Activated naive CD8-positive, alpha-beta T cell treated with anti-CD3 and anti-CD28 coated beads, Interleukin-2, amount 10 ng/mL, durations not matched to agents 7 days and 5 days (primary cell): Measurements from ENCODE around the gene CCNF. TPM values are rescaled to one million over a fixed set of nuclear protein-coding genes. Genes with fewer than 3 reads are reported as not detected.
"Not testable (repeated sequence)": the region's sequence is repeated elsewhere in the genome, so short reads cannot be mapped to it uniquely, and the experiment has no call there.

Source experiments
- ATAC-seq: fragments of 150-1000 bp; cut with Tn5 transposase; one replicate; pipeline ENCODE4 v1.10.0; 2021; ENCODE audit warnings: low read depth, moderate library complexity
- POLR2A ChIA-PET: fragments of 350-600 bp; sonication (Branson Sonifier 250); formaldehyde crosslinking; loops from one replicate; lab custom pipeline; 2021; ENCODE audit warnings: antibody characterized with exemption; lab: Charles Lee
- DNase-seq: peaks from one replicate; pipeline ENCODE4 v3.0.0; 2021
- H3K27ac Mint-ChIP-seq: one replicate; pipeline ENCODE4 v1.8.0; 2022; ENCODE audit warnings: mild to moderate bottlenecking, mixed read lengths
- H3K27me3 Mint-ChIP-seq: one replicate; pipeline ENCODE4 v1.8.0; 2022; ENCODE audit warnings: mild to moderate bottlenecking, moderate library complexity, mixed read lengths
- H3K36me3 Mint-ChIP-seq: one replicate; pipeline ENCODE4 v1.8.0; 2021; ENCODE audit warnings: mild to moderate bottlenecking, mixed read lengths
- H3K4me1 Mint-ChIP-seq: one replicate; pipeline ENCODE4 v1.8.0; 2021; ENCODE audit warnings: mixed read lengths
- H3K4me3 Mint-ChIP-seq: one replicate; pipeline ENCODE4 v1.8.0; 2022; ENCODE audit warnings: mild to moderate bottlenecking, moderate library complexity, mixed read lengths
- H3K9me3 Mint-ChIP-seq: one replicate; pipeline ENCODE4 v1.8.0; 2021; ENCODE audit warnings: mixed read lengths
- total RNA-seq, 2 experiments: library from RNA; stranded (reverse); gene quantifications; one replicate each; pipeline ENCODE4 v1.2.3, GENCODE V29; 2021

The CCNF gene
- total RNA-seq, 2 experiments from 2014 or later = 67.7 to 70.5 TPM

GRCh38 chr16:2473446-2473926, 44.2 kb downstream of the CCNF start:
- Mint-ChIP-seq H3K4me1 (peaks cover 12% of the 10 kb centered on the region), H3K9me3 (no peaks in the 10 kb centered on the region), H3K27ac (no peak overlapping the region), H3K4me3 (peak overlapping the region; percentile 42), H3K27me3 (peaks cover 32% of the 10 kb centered on the region), H3K36me3 (no peaks in the 10 kb centered on the region)
- ATAC-seq = peak; percentile 1
- DNase-seq = no peak
- POLR2A ChIA-PET = interaction anchor here (1.4 to 1.9 kb wide), 2 partner anchors 14 to 43 kb away, joined by 3 to 14 read pairs; partner anchors contain the start of gene TEDC2

GRCh38 chr16:2473999-2474876, 45.0 kb downstream of the CCNF start:
- H3K27me3 Mint-ChIP-seq = peaks cover 25% of the 10 kb centered on the region
- ATAC-seq (peak; percentile 59), DNase-seq (peak; percentile 76)
- H3K9me3 Mint-ChIP-seq = no peaks in the 10 kb centered on the region
- H3K4me1 Mint-ChIP-seq = peaks cover 11% of the 10 kb centered on the region
- peak overlapping the region; percentile 45 for H3K27ac Mint-ChIP-seq
- H3K4me3 Mint-ChIP-seq = peak overlapping the region; percentile 71
- POLR2A ChIA-PET = interaction anchor here (0.7 to 1.9 kb wide), 9 partner anchors 11 to 692 kb away, joined by 3 to 14 read pairs (median 3); partner anchors contain the start of genes ABCA3, NUBP2, SPSB3 and TEDC2
- no peaks in the 10 kb centered on the region for H3K36me3 Mint-ChIP-seq

DNA sequence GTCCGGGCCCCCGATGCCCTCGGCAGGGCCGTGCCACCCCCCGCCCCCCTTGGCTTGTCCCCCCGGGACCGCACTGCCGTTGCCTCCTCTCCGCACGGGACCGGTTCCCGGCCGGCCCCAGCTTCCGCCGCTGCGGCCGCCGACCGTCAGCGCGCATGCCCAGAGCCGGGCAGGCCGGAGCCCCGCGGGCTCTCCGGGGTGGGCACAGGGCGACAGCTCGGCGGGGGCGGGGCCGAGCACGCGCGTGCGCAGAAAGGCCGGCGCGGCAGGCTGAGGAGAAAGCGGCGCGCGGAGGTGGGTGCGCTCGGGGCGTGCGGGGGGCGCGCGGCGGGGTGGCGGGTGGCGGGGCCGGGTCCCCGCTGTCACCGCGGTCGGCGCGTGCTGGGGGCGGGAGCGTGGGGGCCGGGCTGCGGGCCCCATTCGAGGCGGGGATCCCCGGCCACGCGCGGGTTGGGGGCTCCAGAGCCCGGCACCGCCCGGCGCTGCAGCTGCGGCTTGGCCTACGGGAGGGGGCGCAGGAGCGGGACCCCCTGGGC, 45.7 kb downstream of the CCNF start, which contains the start of gene TBC1D24:
TSS of gene TBC1D24 (plus strand) at position 251 of the 536 bp plus-strand sequence. CDS start 21,022 bp downstream, outside the sequence.
- ATAC-seq = peak; percentile 72
- peak within 1 kb of the TSS; percentile 45 for H3K27ac Mint-ChIP-seq
- peaks cover 18% of the 10 kb centered on the region for H3K27me3 Mint-ChIP-seq
- POLR2A ChIA-PET = interaction anchor here (0.6 to 1.9 kb wide), 10 partner anchors 10 to 692 kb away, joined by 3 to 14 read pairs (median 3); partner anchors contain the start of genes ABCA3, NUBP2, SPSB3 and TEDC2
- peak within 1 kb of the TSS; percentile 71 for H3K4me3 Mint-ChIP-seq
- peaks cover 9% of the 10 kb centered on the region for H3K4me1 Mint-ChIP-seq
- peak; percentile 93 for DNase-seq
- H3K36me3 Mint-ChIP-seq = no peaks in the 10 kb centered on the region
- H3K9me3 Mint-ChIP-seq = no peaks in the 10 kb centered on the region

DNA sequence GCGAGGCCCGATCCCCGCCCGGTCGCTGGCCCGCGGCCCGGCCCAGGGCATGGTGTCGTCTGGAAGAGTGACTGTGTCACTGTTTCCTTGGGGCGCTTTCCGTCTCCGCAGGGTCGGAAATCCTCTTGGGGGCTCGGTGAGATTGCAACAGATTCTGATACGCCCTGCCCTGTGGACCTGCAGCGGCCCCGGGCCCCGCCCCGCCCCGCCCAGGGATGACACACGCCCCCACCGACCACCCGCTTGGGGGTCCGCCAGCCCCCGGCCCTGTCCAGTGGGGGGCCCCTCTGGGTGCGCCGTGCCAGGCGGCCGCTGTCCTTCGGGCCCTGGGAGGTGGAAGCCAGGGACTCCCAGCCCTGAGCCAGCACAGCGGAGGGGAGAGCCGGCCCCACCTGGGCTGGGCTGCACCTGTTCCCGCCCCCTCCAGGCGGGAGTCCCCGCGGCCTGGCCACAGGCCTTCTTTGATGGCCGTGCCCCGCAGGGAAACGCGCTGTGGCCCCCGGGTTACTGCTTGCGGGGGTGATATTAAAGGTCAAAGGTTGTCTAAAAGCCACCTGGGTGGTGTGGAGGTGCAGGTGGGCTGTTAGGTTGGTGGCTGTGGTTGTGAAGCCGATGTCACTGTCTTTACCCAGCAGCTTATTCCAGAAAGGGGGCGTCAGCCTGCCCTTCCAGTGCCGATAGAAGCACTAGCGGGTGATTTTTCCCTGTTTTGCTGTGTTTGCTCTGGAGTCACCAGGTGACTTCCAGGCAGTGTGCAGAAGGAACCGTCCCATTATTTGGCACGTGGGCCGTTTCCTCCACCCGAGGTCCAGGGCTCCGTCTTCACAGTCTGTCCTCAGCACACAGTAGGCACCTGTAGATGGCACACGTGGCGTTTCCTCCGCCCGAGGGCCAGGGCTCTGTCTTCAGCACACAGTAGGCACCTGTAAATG, 46.4 kb downstream of the CCNF start:
- POLR2A ChIA-PET = interaction anchor here (0.6 to 1.9 kb wide), 9 partner anchors 9 to 693 kb away, joined by 3 to 14 read pairs (median 3); partner anchors contain the start of genes ABCA3, NUBP2, SPSB3 and TEDC2

GRCh38 chr16:2476345-2476720, 47.1 kb downstream of the CCNF start:
- POLR2A ChIA-PET = interaction anchor here (0.6 kb wide), 1 partner anchor 211 kb away, joined by 3 read pairs; no protein-coding TSS in a partner anchor
- Mint-ChIP-seq H3K27me3 (peaks cover 9% of the 10 kb centered on the region), H3K27ac (no peak overlapping the region), H3K4me1 (peaks cover 10% of the 10 kb centered on the region), H3K4me3 (peak overlapping the region; percentile 51), H3K36me3 (no peaks in the 10 kb centered on the region), H3K9me3 (no peaks in the 10 kb centered on the region)
- DNase-seq (no peak), ATAC-seq (no peak)

More for the DNA sequence above, 46.4 kb downstream of the CCNF start:
- Mint-ChIP-seq H3K36me3 (no peaks in the 10 kb centered on the region), H3K4me1 (peaks cover 10% of the 10 kb centered on the region), H3K27ac (no peak overlapping the region), H3K4me3 (peak overlapping the region; percentile 68), H3K9me3 (no peaks in the 10 kb centered on the region), H3K27me3 (peaks cover 11% of the 10 kb centered on the region)
- DNase-seq = peak; percentile 65
- ATAC-seq = peak; percentile 46

DNA sequence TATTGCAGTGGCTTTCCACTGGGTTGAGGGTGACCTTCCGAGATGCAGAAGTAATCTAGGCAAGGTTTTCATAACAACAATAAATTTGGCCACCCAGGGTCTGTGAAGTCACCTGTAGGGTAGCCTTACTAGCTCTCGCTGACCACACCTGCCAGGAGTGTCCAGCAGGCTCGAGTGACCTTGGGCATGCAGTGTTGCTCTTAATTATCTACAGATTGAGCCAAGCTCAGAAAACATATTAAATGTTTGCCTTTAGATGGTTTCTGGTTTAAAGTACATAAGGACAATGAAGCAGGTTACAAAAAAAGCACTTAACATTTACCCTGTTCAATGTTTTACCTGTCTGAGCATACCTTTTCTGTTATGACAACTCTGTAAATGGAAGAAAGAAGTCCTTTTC, 47.5 kb downstream of the CCNF start:
- H3K27me3 Mint-ChIP-seq = peaks cover 9% of the 10 kb centered on the region
- H3K27ac Mint-ChIP-seq = no peak overlapping the region
- no peaks in the 10 kb centered on the region for H3K9me3 Mint-ChIP-seq
- H3K4me3 Mint-ChIP-seq = peak overlapping the region; percentile 35
- DNase-seq (no peak), ATAC-seq (no peak)
- H3K36me3 Mint-ChIP-seq = no peaks in the 10 kb centered on the region
- POLR2A ChIA-PET = interaction anchor here (1.3 kb wide), 1 partner anchor 38 kb away, joined by 3 read pairs; no protein-coding TSS in a partner anchor
- peaks cover 10% of the 10 kb centered on the region for H3K4me1 Mint-ChIP-seq

DNA sequence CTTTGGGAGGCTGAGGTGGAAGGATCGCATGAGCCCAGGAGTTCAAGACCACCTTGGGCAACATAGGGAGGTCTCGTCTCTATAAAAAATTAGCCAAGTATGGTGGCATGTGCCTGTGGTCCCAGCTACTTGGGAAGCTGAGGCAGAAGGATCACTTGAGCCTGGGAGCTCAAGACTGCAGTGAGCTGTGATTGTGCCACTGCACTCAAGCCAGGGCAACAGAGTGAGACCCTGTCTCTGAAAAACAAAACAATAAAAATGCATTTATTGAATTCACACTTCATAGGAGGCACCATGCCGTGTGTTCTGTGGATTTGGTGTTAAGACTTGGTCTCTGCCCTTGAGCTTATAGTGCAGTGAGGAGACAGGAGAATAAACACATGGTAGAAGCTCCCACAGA, 48.1 kb downstream of the CCNF start:
- ATAC-seq (no peak), DNase-seq (no peak)
- no peak overlapping the region for H3K27ac Mint-ChIP-seq
- no peak overlapping the region for H3K4me3 Mint-ChIP-seq
- no peaks in the 10 kb centered on the region for H3K36me3 Mint-ChIP-seq
- peaks cover 9% of the 10 kb centered on the region for H3K27me3 Mint-ChIP-seq
- POLR2A ChIA-PET = interaction anchor here (1.0 to 1.3 kb wide), 2 partner anchors 11 to 37 kb away, joined by 3 read pairs; no protein-coding TSS in a partner anchor
- H3K4me1 Mint-ChIP-seq = peaks cover 10% of the 10 kb centered on the region
- H3K9me3 Mint-ChIP-seq = no peaks in the 10 kb centered on the region

- POLR2A ChIA-PET = interaction anchor here (1.0 kb wide), 1 partner anchor 10 kb away, joined by 3 read pairs; no protein-coding TSS in a partner anchor
- no peaks in the 10 kb centered on the region for H3K36me3 Mint-ChIP-seq
Measured at GRCh38 chr16:2478279-2478678, 49.0 kb downstream of the CCNF start.

GRCh38 chr16:2479996-2480395, 50.7 kb downstream of the CCNF start:
- H3K9me3 Mint-ChIP-seq, H3K4me1 Mint-ChIP-seq, DNase-seq, H3K27me3 Mint-ChIP-seq, H3K27ac Mint-ChIP-seq, H3K36me3 Mint-ChIP-seq, H3K4me3 Mint-ChIP-seq, ATAC-seq, POLR2A ChIA-PET: not testable (repeated sequence)

More at GRCh38 chr16:2478279-2478678, 49.0 kb downstream of the CCNF start:
- H3K27ac Mint-ChIP-seq = no peak overlapping the region
- H3K27me3 Mint-ChIP-seq = peaks cover 2% of the 10 kb centered on the region
- DNase-seq (no peak), ATAC-seq (no peak)
- no peaks in the 10 kb centered on the region for H3K9me3 Mint-ChIP-seq
- peaks cover 8% of the 10 kb centered on the region for H3K4me1 Mint-ChIP-seq
- H3K4me3 Mint-ChIP-seq = no peak overlapping the region

DNA sequence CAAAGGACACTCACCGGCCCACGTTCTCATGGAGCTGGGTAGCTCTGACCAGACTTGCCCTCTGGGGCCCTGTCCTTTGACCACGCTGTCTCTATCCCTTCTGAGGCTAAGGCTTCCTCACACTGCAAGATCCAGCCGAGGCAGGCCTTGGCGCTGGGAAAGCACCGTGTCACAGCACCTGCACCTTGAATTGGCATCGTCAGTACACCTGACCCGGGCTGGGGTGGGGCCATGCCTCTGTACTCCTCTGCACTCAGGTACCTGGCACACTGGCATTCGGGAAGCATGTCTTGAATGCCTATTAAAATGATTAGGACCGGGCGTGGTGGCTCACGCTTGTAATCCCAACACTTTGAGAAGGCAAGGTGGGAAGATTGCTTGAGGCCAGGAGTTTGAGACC, 51.7 kb downstream of the CCNF start:
- DNase-seq = no peak

GRCh38 chr16:2481676-2482075, 52.4 kb downstream of the CCNF start:
- no peak overlapping the region for H3K4me3 Mint-ChIP-seq
- DNase-seq (no peak), ATAC-seq (no peak)
- no peak overlapping the region for H3K27ac Mint-ChIP-seq
- H3K9me3 Mint-ChIP-seq = no peaks in the 10 kb centered on the region
- H3K27me3 Mint-ChIP-seq = no peaks in the 10 kb centered on the region
- no peaks in the 10 kb centered on the region for H3K36me3 Mint-ChIP-seq
- peaks cover 9% of the 10 kb centered on the region for H3K4me1 Mint-ChIP-seq
- POLR2A ChIA-PET = no interaction called here

More for the DNA sequence above, 51.7 kb downstream of the CCNF start:
- POLR2A ChIA-PET = no interaction called here
- Mint-ChIP-seq H3K9me3 (no peaks in the 10 kb centered on the region), H3K4me1 (peaks cover 7% of the 10 kb centered on the region), H3K27me3 (no peaks in the 10 kb centered on the region), H3K36me3 (no peaks in the 10 kb centered on the region), H3K4me3 (no peak overlapping the region), H3K27ac (no peak overlapping the region)
- no peak for ATAC-seq

DNA sequence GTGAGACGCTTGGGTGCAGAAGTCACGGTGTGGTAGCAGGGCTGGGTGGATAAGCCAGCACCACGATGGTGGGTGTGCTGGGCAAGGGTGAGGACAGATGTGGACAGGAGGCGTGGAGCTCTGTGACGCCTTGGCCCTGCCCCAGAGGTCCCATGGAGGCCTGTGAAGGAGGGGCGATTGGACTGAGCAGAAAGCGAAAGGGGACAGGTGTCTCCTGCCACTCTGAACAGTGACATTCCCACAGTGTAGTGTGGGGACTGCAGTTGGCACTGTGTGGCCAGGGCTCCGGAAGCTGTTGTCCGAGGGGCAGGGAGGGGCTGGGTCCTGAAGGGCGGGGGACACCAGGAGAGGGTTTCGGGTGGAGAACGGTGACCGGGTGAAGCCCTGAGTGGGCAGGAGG, 53.0 kb downstream of the CCNF start:
- Mint-ChIP-seq H3K4me1 (peaks cover 12% of the 10 kb centered on the region), H3K27ac (no peak overlapping the region), H3K9me3 (no peaks in the 10 kb centered on the region), H3K4me3 (no peak overlapping the region), H3K27me3 (no peaks in the 10 kb centered on the region), H3K36me3 (peaks cover under 1% of the 10 kb centered on the region)
- ATAC-seq = no peak
- POLR2A ChIA-PET = no interaction called here
- no peak for DNase-seq
